OCI-LY3 (cell line): ENCODE measurements around the gene BCL2L12.

Experiments used
- H2AFZ ChIP-seq: fragments of 200-600, 300-600 bp; shearing (Covaris generic); 2 replicates; pipeline ENCODE4 v1.6.0; 2014; ENCODE audit warnings: antibody characterized with exemption, low read depth, low read length
- H3K27ac ChIP-seq: fragments of 200-600, 300-600 bp; sonication (generic); 2 replicates; pipeline ENCODE4 v1.5.1; 2014; ENCODE audit warnings: mild to moderate bottlenecking, low read length, moderate library complexity, mixed read lengths
- H3K27me3 ChIP-seq: fragments of 200-600, 300-600 bp; sonication (generic); 2 replicates; pipeline ENCODE4 v1.6.1; 2014; ENCODE audit warnings: low read depth, low read length, mixed read lengths
- H3K36me3 ChIP-seq: fragments of 200-600, 300-600 bp; sonication (generic); replicated peaks from 2 replicates; pipeline ENCODE3; 2014; ENCODE audit warnings: low read depth, low read length, mixed read lengths
- H3K4me1 ChIP-seq: fragments of 300-600, 200-600 bp; sonication (generic); 2 replicates; pipeline ENCODE4 v1.6.1; 2014; ENCODE audit warnings: low read length, mixed read lengths
- H3K4me2 ChIP-seq: fragments of 200-600, 300-600 bp; sonication (generic); 2 replicates; pipeline ENCODE4 v1.6.1; 2014; ENCODE audit warnings: low read length, mixed read lengths
- H3K4me3 ChIP-seq: fragments of 300-600, 200-600 bp; sonication (generic); 2 replicates; pipeline ENCODE4 v1.5.1; 2014; ENCODE audit warnings: antibody characterized with exemption, mild to moderate bottlenecking, low read length, moderate library complexity
- H3K79me2 ChIP-seq: fragments of 300-600, 200-600 bp; shearing (Covaris generic); 2 replicates; pipeline ENCODE4 v1.6.1; 2014; ENCODE audit warnings: mild to moderate bottlenecking, low read length, mixed read lengths
- H3K9ac ChIP-seq: fragments of 300-600, 200-600 bp; shearing (Covaris generic); 2 replicates; pipeline ENCODE4 v1.6.0; 2014; ENCODE audit warnings: mild to moderate bottlenecking, low read length, moderate library complexity
- H3K9me3 ChIP-seq: fragments of 200-600, 300-600 bp; shearing (Covaris generic); 2 replicates; pipeline ENCODE4 v1.6.1; 2014; ENCODE audit warnings: low read length, mixed read lengths; ENCODE audit not compliant: insufficient read depth
- H4K20me1 ChIP-seq: fragments of 200-600, 300-600 bp; sonication (generic); 2 replicates; pipeline ENCODE4 v1.6.1; 2016; ENCODE audit warnings: low read length, mixed read lengths; ENCODE audit not compliant: insufficient read depth
- CTCF ChIP-seq: fragments of 200-600, 300-600 bp; sonication (generic); IDR thresholded peaks from 2 replicates; pipeline ENCODE4 v1.5.1; 2014; ENCODE audit warnings: antibody characterized with exemption, low read length, low read depth
- EZH2phosphoT487 ChIP-seq: fragments of 200-600 bp; shearing (Covaris generic); IDR thresholded peaks from 2 replicates; pipeline ENCODE4 v1.6.1; 2018; ENCODE audit warnings: antibody characterized with exemption, mixed run types, low read depth

Gene BCL2L12

GRCh38 chr19:49676136-49676783, 10.5 kb downstream of the BCL2L12 start:
- TF ChIP-seq CTCF = no peak
- no peak for TF ChIP-seq EZH2phosphoT487
- H4K20me1 ChIP-seq = peaks cover 27% of the 10 kb centered on the region
- peak overlapping the region; percentile 99 for H3K9ac ChIP-seq
- peak overlapping the region; percentile 42; the same call in 1 of the 2 replicates for H2AFZ ChIP-seq
- peaks cover 17% of the 10 kb centered on the region for H3K36me3 ChIP-seq
- H3K4me1 ChIP-seq = peaks cover 45% of the 10 kb centered on the region
- peaks cover 43% of the 10 kb centered on the region for H3K79me2 ChIP-seq
- no peaks in the 10 kb centered on the region for H3K27me3 ChIP-seq
- peak overlapping the region; percentile 69 for H3K4me2 ChIP-seq
- H3K4me3 ChIP-seq = peak overlapping the region; percentile 90
- no peaks in the 10 kb centered on the region for H3K9me3 ChIP-seq
- peak overlapping the region; percentile 95 for H3K27ac ChIP-seq

GRCh38 chr19:49676784-49677230, 11.1 kb downstream of the BCL2L12 start:
- H3K27me3 ChIP-seq = no peaks in the 10 kb centered on the region
- TF ChIP-seq EZH2phosphoT487 = no peak
- TF ChIP-seq CTCF = no peak
- H4K20me1 ChIP-seq = peaks cover 31% of the 10 kb centered on the region
- H3K9me3 ChIP-seq = no peaks in the 10 kb centered on the region
- peak overlapping the region; percentile 93 for H3K27ac ChIP-seq
- H3K4me1 ChIP-seq = peaks cover 49% of the 10 kb centered on the region
- no peak overlapping the region for H2AFZ ChIP-seq
- H3K4me3 ChIP-seq = peak overlapping the region; percentile 88
- peak overlapping the region; percentile 97 for H3K9ac ChIP-seq
- H3K36me3 ChIP-seq = peaks cover 19% of the 10 kb centered on the region
- H3K4me2 ChIP-seq = peak overlapping the region; percentile 98
- H3K79me2 ChIP-seq = peaks cover 48% of the 10 kb centered on the region

GRCh38 chr19:49677231-49677900, 11.6 kb downstream of the BCL2L12 start, which contains the start of gene PRMT1:
TSS of gene PRMT1 (plus strand) at chr19:49677271. CDS start at chr19:49677281, 10 bp downstream.
- peak within 1 kb of the TSS; percentile 42; the same call in 1 of the 2 replicates for H2AFZ ChIP-seq

More at GRCh38 chr19:49677231-49677900, 11.6 kb downstream of the BCL2L12 start, which contains the start of gene PRMT1:
- H3K4me2 ChIP-seq = peak within 1 kb of the TSS; percentile 98
- peaks cover 53% of the 10 kb centered on the region for H3K79me2 ChIP-seq
- H3K36me3 ChIP-seq = peaks cover 25% of the 10 kb centered on the region
- peaks cover 50% of the 10 kb centered on the region for H3K4me1 ChIP-seq
- peaks cover 37% of the 10 kb centered on the region for H4K20me1 ChIP-seq
- H3K9me3 ChIP-seq = no peaks in the 10 kb centered on the region
- peak within 1 kb of the TSS; percentile 95 for H3K27ac ChIP-seq
- TF ChIP-seq CTCF = peak; percentile 6; the same call in 1 of the 2 replicates
- TF ChIP-seq EZH2phosphoT487 = no peak
- peak within 1 kb of the TSS; percentile 90 for H3K4me3 ChIP-seq
- H3K27me3 ChIP-seq = no peaks in the 10 kb centered on the region
- H3K9ac ChIP-seq = peak within 1 kb of the TSS; percentile 99
